HL-60 (cell line): Measurements from ENCODE around the gene TRIM13.

Source experiments
- CTCF ChIP-seq: IDR thresholded peaks from one replicate; pipeline ENCODE4 v1.5.1; 2011; ENCODE audit warnings: low read length, control low read depth, inconsistent platforms; ENCODE audit not compliant: insufficient read depth
- GABPA ChIP-seq: IDR thresholded peaks from 2 replicates; pipeline ENCODE4 v1.6.1; 2012; ENCODE audit warnings: low read depth
- POLR2AphosphoS5 ChIP-seq: IDR thresholded peaks from 2 replicates; pipeline ENCODE4 v1.6.1; 2012; ENCODE audit warnings: low read depth
- REST ChIP-seq: IDR thresholded peaks from 2 replicates; pipeline ENCODE4 v1.6.1; 2012; ENCODE audit warnings: low read depth; ENCODE audit not compliant: insufficient replicate concordance
- SPI1 ChIP-seq: IDR thresholded peaks from 2 replicates; pipeline ENCODE4 v1.6.1; 2012; ENCODE audit warnings: low read depth, mild to moderate bottlenecking, borderline replicate concordance

DNA sequence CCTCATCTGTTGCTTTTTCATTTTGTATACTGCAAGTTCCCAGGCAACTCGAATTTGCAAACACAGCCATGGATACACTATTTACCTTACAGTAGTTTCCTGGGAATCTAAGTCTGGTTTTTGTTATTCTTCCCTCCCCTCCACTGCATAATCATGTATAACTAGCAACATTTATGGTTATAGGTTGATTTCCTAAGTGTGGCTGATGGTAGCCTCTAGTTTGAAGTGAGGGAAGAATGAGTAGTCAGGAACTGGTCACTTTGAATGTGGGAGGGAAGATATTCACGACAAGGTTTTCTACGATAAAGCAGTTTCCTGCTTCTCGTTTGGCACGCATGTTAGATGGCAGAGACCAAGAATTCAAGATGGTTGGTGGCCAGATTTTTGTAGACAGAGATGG lies 18.4 kb downstream of the TRIM13 start, which contains the start of gene KCNRG:
- TF ChIP-seq CTCF = no peak
- no peak for TF ChIP-seq POLR2AphosphoS5
- TF ChIP-seq SPI1 = no peak
- TF ChIP-seq REST = no peak
- TF ChIP-seq GABPA = no peak
